Smooth muscle cell (in vitro differentiated cells): ENCODE results near the gene TNFAIP3. TPM values are rescaled to one million over a fixed set of nuclear protein-coding genes. Genes with fewer than 3 reads are reported as not detected.

Source experiments
- DNase-seq: peaks from one replicate; lab custom pipeline; 2025; ENCODE audit not compliant: unreplicated experiment; lab: John Stamatoyannopoulos, UW
- H2AFZ ChIP-seq: fragments of 200-600 bp; sonication (generic); 2 replicates; pipeline ENCODE4 v1.6.0; 2016; ENCODE audit warnings: antibody characterized with exemption, low read depth, mild to moderate bottlenecking
- H3F3A ChIP-seq: fragments of 200-600 bp; sonication (generic); 2 replicates; pipeline ENCODE4 v1.6.0; 2017; ENCODE audit warnings: antibody characterized with exemption, low read depth
- H3K27ac ChIP-seq: fragments of 200-600 bp; sonication (generic); 2 replicates; pipeline ENCODE4 v1.5.1; 2016; ENCODE audit warnings: low read depth, mild to moderate bottlenecking
- H3K27me3 ChIP-seq: fragments of 200-600 bp; sonication (generic); 2 replicates; pipeline ENCODE4 v1.6.1; 2016; ENCODE audit warnings: low read depth, mild to moderate bottlenecking
- H3K36me3 ChIP-seq: fragments of 200-600 bp; sonication (generic); 2 replicates; pipeline ENCODE4 v1.5.1; 2016; ENCODE audit warnings: low read depth
- H3K4me1 ChIP-seq: fragments of 200-600 bp; sonication (generic); 2 replicates; pipeline ENCODE4 v1.5.1; 2016; ENCODE audit warnings: low read depth
- H3K4me2 ChIP-seq: fragments of 200-600 bp; sonication (generic); 2 replicates; pipeline ENCODE4 v1.6.0; 2016; ENCODE audit warnings: mild to moderate bottlenecking
- H3K4me3 ChIP-seq: fragments of 200-600 bp; sonication (generic); 2 replicates; pipeline ENCODE4 v1.5.1; 2016; ENCODE audit warnings: mild to moderate bottlenecking
- H3K79me2 ChIP-seq: fragments of 200-600 bp; sonication (generic); 2 replicates; pipeline ENCODE4 v1.6.0; 2016; ENCODE audit warnings: low read depth, mild to moderate bottlenecking
- H3K9ac ChIP-seq: fragments of 200-600 bp; sonication (generic); 2 replicates; pipeline ENCODE4 v1.6.0; 2016; ENCODE audit warnings: low read depth
- H3K9me3 ChIP-seq: fragments of 200-600 bp; sonication (generic); replicated peaks from 2 replicates; pipeline ENCODE4 v1.5.1; 2016; ENCODE audit warnings: low read depth
- H4K20me1 ChIP-seq: fragments of 200-600 bp; sonication (generic); 2 replicates; pipeline ENCODE4 v1.6.0; 2016; ENCODE audit warnings: low read depth
- CTCF ChIP-seq: fragments of 200-600 bp; sonication (generic); IDR thresholded peaks from 2 replicates; pipeline ENCODE4 v1.5.1; 2017; ENCODE audit warnings: borderline replicate concordance, mild to moderate bottlenecking, antibody characterized with exemption; ENCODE audit not compliant: insufficient read depth, poor library complexity, severe bottlenecking
- WGBS: methylation state at CpG from one replicate; pipeline ENCODE4 v1.1.7; 2016; ENCODE audit warnings: low lambda C conversion rate; 5-methylcytosine and 5-hydroxymethylcytosine counted together
- polyA plus RNA-seq: library from polyadenylated mRNA; unstranded; fragments of >200 nt; fragmentation: Nextera tagmentation; extraction: Ambion mirVana; gene quantifications from 2 replicates; pipeline ENCODE4 v1.2.1, GENCODE V29; 2016
- total RNA-seq: library from RNA; depleted of rRNA; stranded (reverse); fragments of >200 nt; gene quantifications from 2 replicates; pipeline ENCODE4 v1.2.3, GENCODE V29; 2014

The TNFAIP3 gene
- total and polyA plus RNA-seq, 2 experiments from 2014 or later = 32.2 to 33.8 TPM

GRCh38 chr6:137902699-137903098 is 35.6 kb downstream of the TNFAIP3 start:
- no peak for DNase-seq
- no peak for TF ChIP-seq CTCF
- H3K9ac ChIP-seq = no peak overlapping the region

GRCh38 chr6:137903274-137903932 is 36.3 kb downstream of the TNFAIP3 start:
- Histone ChIP-seq H3F3A (no peaks in the 10 kb centered on the region), H3K27ac (no peak overlapping the region), H2AFZ (no peak overlapping the region), H3K9ac (no peak overlapping the region), H3K4me1 (no peaks in the 10 kb centered on the region), H4K20me1 (no peaks in the 10 kb centered on the region), H3K9me3 (no peaks in the 10 kb centered on the region), H3K36me3 (no peaks in the 10 kb centered on the region), H3K79me2 (no peaks in the 10 kb centered on the region), H3K4me3 (no peak overlapping the region), H3K4me2 (no peak overlapping the region), H3K27me3 (no peaks in the 10 kb centered on the region)
- no peak for DNase-seq
- 96% methylated on average over 7 of the region's 7 CpGs for WGBS
- no peak for TF ChIP-seq CTCF

More at GRCh38 chr6:137902699-137903098, 35.6 kb downstream of the TNFAIP3 start:
- Histone ChIP-seq H3K9me3 (no peaks in the 10 kb centered on the region), H3K4me2 (no peak overlapping the region), H4K20me1 (no peaks in the 10 kb centered on the region), H3K27ac (no peak overlapping the region), H3K4me1 (no peaks in the 10 kb centered on the region), H3K27me3 (no peaks in the 10 kb centered on the region), H3F3A (no peaks in the 10 kb centered on the region), H3K4me3 (no peak overlapping the region), H2AFZ (no peak overlapping the region), H3K79me2 (no peaks in the 10 kb centered on the region), H3K36me3 (no peaks in the 10 kb centered on the region)
- WGBS = 87% methylated on average over 1 of the region's 1 CpG

- no peak for DNase-seq
- Histone ChIP-seq H3K9me3 (no peaks in the 10 kb centered on the region), H3K9ac (no peak overlapping the region), H3F3A (no peaks in the 10 kb centered on the region), H4K20me1 (no peaks in the 10 kb centered on the region), H3K79me2 (no peaks in the 10 kb centered on the region), H3K4me3 (no peak overlapping the region), H3K4me2 (no peak overlapping the region), H3K27ac (no peak overlapping the region), H3K27me3 (no peaks in the 10 kb centered on the region), H2AFZ (no peak overlapping the region), H3K36me3 (no peaks in the 10 kb centered on the region), H3K4me1 (no peaks in the 10 kb centered on the region)
- TF ChIP-seq CTCF = no peak
- 89% methylated on average over 12 of the region's 12 CpGs for WGBS
These were observed 37.1 kb downstream of the TNFAIP3 start for GRCh38 chr6:137903933-137904821.
